DMS 273 (cell line): ENCODE data around the gene PBX2.
"Not testable (repeated sequence)": the region's sequence is repeated elsewhere in the genome, so short reads cannot be mapped to it uniquely, and the experiment has no call there.

Experiments
- DNase-seq: peaks from one replicate; lab custom pipeline; 2025; ENCODE audit not compliant: unreplicated experiment; lab: John Stamatoyannopoulos, UW

PBX2 gene, protein sequence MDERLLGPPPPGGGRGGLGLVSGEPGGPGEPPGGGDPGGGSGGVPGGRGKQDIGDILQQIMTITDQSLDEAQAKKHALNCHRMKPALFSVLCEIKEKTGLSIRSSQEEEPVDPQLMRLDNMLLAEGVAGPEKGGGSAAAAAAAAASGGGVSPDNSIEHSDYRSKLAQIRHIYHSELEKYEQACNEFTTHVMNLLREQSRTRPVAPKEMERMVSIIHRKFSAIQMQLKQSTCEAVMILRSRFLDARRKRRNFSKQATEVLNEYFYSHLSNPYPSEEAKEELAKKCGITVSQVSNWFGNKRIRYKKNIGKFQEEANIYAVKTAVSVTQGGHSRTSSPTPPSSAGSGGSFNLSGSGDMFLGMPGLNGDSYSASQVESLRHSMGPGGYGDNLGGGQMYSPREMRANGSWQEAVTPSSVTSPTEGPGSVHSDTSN

GRCh38 chr6:32190054-32190851 is at the start of gene PBX2:
TSS of gene PBX2 (minus strand) at chr6:32190202. CDS start at chr6:32189915, 287 bp downstream.
- peak; percentile 90 for DNase-seq

DNA sequence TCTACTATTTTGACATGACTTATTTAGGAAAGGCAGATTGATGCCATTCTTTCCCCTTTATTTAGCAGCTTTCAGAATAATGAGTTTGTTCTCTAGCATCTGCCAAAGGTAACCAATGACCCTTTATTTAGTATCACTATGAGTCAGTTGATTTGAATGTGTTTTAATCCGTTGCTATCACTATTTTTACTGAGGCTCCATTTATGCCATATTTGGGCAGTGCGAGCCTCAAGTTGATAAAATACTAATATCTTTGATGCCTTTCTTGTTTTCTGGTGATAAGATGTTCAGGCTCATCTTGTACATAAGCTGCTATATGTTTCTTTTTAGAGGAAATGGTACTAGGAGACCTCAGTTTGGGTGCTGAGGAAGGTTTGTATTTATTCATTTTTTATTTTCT is 49.5 kb upstream of the PBX2 start:
- DNase-seq: no peak

- DNase-seq: peak; percentile 27
Observed at GRCh38 chr6:32234934-32235333, 44.9 kb upstream of the PBX2 start.

DNA sequence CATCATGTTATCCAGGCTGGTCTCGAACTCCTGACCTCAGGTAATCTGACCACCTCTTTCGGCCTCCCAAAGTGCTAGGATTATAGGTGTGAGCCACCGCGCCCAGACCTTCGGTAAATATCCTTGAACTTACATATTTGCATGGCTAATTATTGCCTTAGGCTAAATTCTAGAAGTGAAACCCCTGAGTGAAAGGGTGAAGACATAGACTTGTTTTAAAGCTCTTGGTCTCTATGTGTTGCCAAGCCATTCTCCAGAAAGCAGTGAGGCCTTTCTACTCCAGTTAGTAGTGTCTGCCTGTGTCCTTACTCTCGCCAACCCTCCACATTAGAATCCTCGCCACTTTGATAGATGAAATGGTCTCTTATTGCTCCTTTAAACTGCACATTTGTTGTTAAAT is 36.4 kb upstream of the PBX2 start:
- no peak for DNase-seq

GRCh38 chr6:32224696-32225095 is 34.7 kb upstream of the PBX2 start:
- no peak for DNase-seq

GRCh38 chr6:32223258-32224235 is 33.5 kb upstream of the PBX2 start, which contains the start of gene NOTCH4:
TSS of gene NOTCH4 (minus strand) at chr6:32224067. CDS start at chr6:32223928, 139 bp downstream.
- no peak for DNase-seq

GRCh38 chr6:32222333-32223230 is 32.6 kb upstream of the PBX2 start:
- no peak for DNase-seq

DNA sequence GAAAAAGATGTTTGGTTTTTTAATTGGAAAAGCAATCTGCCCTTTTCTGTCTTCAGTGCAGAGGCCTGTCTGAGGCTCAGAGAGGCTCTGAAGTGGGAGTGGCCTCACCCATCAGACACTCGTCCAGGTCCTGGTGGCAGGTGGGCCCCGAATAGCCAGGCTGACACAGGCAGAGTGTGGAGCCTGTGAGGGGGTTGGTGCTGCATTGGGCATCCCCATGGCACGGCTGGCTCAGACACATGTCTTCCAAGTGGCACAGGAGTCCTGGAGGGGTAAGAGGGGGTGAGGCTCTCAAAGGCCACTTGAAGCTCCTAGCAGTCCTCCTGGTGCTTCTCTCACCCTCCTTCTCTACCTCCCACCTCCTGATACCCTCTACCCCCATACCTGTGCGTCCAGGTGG is 30.0 kb upstream of the PBX2 start:
- DNase-seq: no peak

DNA sequence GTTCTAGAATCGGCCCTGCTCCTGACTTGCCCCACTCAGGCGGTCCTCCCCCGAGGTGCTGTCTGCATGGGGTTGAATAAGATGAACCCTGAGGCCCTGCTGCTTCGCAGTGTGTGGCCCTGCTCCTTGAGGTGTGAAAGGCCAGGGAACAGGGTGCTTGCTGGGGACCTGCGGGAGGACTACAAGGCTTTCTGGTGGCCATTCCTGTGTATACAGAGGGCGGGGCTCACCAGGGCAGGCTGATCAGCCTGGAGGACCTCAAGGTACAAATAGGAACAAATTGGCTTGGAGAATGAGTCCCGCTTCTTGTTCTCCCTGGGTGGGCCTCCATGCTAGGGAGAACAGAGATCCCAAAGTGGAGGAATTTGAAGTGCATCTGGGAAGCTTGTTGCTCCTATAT is 28.2 kb upstream of the PBX2 start:
- DNase-seq: no peak

DNA sequence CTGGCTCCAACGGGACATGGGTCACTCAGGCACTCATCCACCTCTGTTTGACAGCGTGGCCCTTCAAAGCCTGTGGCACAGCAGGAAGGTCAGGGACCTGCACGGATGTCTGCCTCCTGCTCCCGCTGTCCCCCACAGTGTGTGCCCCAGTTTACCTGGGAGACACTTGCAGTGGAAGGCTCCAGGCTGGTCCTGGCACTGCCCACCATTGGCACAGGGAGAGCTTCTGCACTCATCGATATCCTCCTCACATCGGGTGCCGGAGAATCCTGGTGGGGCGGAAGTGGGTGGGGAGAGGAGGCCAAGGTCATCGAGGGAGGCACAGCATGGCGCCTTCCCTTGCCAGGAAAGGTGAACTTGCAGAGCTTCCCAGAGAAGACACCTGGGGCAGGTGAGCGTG is 27.0 kb upstream of the PBX2 start:
- DNase-seq: no peak

- DNase-seq: no peak
Observed at GRCh38 chr6:32216285-32216684, 26.3 kb upstream of the PBX2 start.

- DNase-seq: no peak
Observed at GRCh38 chr6:32215617-32216016, 25.6 kb upstream of the PBX2 start.

DNA sequence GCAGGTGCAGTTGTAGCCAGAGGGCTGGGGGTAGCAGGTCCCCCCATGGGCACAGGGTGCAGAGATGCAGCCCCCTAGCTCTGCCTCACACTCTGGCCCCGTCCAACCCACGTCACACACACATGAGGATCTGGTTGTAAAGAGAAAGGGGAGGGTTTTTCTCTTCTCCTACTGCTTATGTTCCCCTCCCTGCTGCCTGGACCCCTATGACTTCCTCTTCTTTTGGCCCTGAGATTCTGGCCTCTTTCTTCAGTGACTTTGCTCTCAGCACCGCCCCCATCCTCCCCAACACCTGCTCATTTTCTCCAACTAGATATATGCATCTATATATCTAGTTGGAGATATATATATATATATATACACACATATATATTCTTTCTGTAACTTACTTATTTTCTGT is 24.1 kb upstream of the PBX2 start:
- no peak for DNase-seq

GRCh38 chr6:32213649-32214048 is 23.6 kb upstream of the PBX2 start:
- no peak for DNase-seq

- DNase-seq: no peak
Observed at GRCh38 chr6:32212076-32212760, 22.2 kb upstream of the PBX2 start.

GRCh38 chr6:32211432-32211831 is 21.4 kb upstream of the PBX2 start:
- DNase-seq: not testable (repeated sequence)

DNA sequence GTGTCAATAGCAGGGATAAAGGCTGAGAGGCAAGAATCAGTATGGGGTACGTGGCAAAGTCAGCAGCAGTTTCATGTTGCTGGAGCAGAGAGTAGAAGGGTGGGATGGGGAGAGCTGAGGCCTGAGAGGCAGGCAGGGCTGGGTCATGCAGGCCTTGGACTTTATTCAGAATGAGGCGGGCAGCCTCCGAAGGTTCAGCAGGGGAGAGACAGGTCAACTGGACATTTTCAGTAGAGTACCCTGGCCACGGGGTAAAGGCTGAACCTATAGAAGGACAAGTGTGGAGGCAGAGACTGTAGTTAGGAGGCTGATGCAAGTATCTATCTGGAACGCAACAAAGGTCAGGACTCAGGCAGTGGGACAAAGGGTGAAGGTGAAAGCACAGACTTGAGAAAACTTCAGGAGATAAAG is 20.2 kb upstream of the PBX2 start:
- no peak for DNase-seq

DNA sequence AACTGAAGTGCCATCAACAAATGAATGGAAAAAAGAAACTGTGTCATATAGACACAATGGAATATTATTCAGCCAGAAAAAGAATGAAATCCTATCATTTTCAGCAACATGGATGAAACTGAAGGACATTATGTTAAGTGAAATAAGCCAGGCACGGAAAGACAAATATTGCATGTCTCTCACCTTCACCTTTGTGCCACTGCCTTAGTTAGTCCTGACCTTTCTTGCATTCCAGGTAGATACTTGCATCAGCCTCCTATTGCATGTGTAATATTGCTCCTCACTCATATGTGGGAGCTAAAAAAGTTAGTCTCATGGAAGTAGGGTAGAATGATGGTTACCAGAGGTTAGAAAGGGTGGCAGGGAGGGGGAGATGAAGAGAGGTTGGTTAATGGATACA is 19.0 kb upstream of the PBX2 start:
- DNase-seq: no peak

DNA sequence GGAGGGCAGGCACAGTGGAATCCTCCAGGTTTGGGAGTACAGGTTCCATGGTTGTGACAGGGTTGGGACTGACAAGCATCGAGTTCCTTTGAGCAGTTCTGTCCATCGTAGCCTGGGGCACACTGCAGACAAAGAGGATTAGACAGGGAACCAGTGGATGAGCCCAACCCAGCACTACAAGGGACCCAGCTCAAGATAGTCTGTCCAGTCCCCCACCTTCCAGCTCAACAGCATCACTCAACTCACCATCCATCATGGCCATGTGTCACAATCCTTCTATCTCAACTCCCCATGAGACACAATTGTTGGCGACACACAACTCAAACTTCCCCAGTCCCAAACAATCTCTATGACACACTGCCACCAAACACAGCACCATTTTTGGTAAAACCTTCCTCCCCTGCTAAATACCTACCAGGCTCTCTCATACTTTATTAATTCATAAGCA is 14.3 kb upstream of the PBX2 start:
- DNase-seq: no peak
